Stimulated activated CD4-positive, alpha-beta T cell treated with anti-CD3 and anti-CD28 coated beads, Interleukin-4, amount 100 ng/mL, for 4 hours (primary cell): Measurements from ENCODE around the gene PGGHG.
"Not testable (repeated sequence)": the region's sequence is repeated elsewhere in the genome, so short reads cannot be mapped to it uniquely, and the experiment has no call there.

Experiments used
- DNase-seq, 2 experiments: peaks; one replicate each; pipeline ENCODE4 v3.0.0-alpha.2; 2020

The PGGHG gene

DNA sequence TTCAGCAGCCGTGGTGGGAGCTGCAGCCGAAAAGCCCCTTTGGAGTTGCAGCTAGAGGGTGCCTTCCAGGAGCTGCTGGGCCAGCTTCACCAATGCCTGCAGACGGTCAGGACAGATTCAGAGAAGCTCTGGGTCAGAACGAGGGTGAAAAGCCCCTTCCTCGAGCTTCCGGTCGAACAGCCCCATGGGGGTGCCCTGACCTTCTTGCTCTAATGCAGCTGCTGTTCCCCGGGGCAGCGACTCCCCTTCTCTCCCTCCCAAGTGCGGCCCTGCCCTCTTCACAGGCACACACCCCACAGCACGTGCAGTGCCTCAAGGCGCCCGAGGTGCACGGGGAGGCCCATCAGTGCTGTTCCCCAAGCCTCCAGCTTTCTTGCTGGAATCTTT is 41.4 kb downstream of the PGGHG start:
- DNase-seq: no peak

DNA sequence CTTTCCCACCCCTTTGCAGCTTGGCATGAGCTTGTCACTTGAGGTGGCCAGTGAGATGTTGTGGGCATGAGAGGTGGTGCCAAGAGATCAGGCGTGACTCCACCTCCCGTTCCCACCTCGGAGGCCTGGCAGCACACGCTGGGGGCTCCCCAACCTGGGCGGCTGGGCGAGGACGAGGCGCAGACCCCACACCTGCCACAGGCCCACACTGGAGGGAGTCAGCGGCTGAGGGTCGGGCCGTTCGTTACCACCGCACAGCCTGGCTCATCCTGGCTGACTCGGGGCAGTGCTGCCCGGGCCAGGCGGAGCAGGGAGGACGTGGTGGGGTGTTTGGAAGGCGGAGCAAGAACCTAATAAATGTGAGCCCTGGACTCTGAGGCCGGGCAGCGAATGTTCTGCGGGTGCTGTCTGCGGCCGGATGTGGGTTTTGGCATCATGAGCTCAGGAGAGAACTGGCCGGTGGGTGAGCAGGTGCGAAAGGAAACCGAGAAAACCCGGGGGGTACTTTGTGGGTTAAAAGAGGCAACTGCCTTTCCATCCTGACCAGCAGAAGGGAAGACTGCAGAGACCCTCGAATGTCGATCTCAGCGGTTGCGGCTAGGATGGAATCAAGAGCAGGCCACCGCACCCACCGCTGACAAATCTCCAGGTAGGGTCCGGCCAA is 41.9 kb downstream of the PGGHG start:
- DNase-seq: no peak

DNA sequence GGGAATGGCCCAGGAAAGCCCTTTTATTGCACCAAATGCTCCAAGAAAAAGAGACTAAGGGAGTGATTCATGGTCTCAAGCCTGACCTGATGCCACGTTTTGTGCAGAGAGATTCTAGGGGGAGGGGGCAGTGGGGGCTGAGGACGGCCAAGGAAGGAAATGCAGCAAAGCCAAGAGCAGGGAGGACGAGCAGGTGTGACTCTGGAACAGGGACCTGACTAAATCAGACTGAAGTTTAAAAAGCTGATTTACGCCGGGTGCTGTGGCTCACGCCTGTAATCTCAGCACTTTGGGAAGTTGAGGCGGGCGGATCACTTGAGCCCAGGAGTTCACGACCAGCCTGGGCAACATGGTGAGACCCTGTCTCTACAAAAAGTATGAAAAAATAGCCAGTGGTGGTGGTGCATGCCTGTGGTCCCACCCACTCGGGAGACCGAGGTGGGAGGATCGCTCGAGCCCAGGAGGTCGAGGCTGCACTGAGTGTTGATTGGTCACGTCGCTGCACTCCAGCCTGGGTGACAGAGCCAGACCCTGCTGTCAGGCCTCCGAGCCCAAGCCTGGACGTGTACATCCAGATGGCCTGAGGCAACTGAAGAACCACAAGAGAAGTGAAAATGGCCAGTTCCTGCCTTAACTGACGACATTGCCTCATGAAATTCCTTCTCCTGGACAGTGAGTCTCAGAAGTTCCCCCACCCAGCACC is 42.6 kb downstream of the PGGHG start:
- DNase-seq: no peak

DNA sequence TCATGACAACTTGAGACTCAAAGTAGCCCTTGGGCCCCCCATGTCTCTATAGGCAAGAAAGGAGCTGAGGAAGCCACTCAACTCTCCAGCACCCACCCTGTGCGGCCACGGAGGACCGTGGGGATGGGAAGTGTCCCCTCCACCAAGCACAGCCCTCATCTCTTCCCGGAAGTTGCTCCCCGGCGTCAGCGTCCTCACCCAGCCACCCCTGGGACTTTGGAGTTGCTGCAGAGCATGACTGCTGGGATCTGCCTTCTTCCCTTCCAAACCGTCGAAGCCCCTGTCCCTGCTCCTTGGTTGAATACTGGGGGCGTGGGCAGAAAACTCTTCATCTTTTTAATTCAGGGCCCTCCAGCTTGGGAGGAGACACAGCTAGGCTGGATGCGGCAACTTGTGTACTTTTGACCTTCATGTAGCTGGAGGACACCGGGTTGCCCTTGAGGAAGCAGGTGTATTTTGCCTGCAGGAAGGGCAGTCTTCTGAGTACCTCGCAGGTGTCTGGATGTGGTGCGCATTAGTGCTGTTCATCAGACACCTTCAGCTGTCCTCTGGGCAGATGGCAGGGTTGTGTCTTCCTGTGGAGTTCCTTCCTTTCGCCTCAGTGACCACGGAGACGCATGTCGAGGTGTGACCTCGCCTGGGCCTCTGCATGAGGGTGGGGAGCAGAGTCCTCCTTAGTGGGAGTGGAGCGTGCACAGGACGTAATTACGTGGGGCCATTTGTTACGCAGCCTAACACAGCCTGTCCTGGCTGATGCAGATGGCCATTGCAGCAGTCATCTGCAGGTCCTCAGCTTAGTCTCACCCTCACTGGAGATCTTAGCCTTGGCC is 43.9 kb downstream of the PGGHG start:
- DNase-seq: no peak

DNA sequence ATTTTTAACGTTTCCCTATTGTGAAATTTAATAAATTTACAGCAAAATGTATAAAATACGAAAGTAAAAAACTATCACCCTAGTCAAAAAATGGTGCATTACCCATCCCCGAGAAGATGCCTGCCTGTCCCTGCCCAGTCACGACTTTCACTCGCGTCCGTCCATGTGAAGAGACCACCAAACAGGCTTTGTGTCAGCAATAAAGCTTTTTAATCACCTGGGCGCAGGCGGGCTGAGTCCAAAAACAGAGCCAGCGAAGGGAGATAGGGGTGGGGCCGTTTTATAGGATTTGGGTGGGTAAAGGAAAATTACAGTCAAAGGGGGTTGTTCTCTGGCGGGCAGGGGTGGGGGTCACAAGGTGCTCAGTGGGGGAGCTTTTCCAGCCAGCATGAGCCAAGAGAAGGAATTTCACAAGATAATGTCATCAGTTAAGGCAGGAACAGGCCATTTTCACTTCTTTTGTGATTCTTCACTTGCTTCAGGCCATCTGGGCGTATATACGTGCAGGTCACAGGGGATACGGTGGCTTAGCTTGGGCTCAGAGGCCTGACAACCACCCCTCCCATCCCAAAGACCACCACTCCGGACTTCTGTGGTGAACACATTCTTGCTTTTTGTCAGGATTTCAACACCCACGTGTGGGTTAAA is 44.8 kb downstream of the PGGHG start:
- not testable (repeated sequence) for DNase-seq

DNA sequence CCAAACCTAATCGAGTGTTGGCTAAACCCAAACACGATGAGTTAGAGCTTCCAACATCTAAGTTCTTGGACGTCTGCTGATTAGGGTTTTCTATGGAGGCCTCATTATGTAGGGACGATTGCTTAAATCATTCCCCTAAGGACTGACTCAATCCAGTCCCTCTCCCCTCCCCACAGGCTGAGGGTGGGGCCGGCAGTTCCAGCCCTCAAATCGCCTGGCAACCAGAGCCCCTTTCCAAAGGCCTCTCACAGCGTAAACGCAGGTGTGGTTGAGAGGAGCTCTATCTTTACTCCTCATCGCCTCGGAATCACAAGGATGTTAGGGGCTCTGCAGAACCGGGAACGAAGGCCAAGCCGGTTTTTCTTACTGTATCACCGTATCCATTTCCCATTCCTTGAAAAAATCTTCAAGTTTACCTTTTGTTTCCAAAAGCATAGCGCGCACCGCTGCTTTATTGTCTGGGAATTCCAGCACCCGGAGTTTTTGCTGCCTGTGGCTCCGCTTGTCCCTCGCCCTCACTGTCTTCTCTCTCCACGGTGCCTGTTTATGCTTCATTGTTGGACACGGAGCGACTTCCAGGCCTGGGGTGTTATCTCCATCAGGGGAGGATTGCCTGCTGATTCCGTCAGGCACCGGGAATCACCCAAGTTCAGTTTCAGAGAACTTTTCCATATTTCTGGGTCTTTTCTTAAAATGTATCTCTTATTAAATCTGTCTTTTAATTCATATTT is 45.5 kb downstream of the PGGHG start:
- no peak for DNase-seq

DNA sequence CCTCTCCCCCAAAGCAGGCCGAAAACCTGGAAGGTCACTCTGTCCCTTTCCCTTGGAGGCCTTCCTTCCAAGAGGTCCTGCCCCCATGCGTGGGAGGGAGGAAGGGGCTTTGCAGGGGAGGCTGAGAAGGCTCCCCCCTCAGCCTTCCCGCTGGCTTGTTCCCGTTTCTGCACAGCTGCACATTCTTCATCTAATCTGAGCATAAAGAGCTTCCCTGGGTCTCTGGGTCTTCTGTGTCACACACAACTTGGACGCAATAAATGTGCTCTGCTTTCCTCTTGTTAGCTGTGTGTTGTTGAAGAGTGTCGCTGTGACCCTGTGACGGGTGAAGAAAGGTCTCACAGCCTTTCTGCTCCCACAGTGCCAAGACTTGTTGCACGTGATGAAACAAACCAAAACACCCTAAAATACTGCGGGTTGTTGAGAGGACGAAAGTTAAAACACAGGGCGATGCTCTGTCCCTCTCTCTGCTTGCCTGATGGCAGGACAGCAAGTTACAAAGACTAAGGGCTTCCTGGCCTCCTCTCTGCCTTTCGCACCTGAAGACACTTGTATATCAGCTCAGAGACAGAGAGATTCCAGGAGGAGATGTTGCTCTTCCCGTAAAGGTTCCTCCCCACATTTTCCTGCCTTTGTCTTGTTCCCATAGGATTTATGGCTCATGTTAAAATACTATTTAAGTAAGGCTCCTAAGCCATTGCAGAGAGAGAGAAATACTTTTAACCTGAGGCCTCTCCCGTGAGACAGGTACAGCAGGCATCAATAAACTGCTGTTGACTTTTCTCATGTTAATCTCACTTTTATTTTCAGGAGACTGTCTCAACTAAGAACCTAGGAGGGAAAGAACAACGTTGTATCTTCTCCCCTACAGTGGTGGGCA is 47.1 kb downstream of the PGGHG start:
- no peak for DNase-seq

DNA sequence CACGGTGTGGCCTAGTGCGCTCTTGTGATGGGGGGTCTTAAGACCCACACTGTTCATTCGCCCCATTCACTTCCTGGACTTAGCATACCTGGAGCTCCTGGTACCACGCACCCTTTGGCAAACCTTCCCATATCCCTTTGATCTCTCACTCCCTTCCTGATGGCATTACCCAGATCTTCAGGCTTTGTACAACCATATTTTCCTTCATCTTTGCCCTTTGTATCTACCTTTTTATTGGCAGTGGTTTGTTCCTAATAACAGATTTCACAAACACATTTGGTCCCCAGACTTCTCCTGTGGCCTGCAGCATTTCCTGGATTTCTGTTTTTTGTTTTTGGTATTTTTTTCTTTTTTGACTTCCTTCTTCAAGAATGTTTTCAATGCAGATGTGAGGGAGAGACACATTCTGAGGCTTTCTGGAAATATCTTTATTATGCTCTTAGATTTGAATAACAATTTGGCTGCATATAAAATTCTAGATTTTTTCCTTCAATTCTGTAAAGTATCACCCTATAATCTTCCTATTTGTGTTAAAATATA is 47.8 kb downstream of the PGGHG start:
- DNase-seq: no peak

DNA sequence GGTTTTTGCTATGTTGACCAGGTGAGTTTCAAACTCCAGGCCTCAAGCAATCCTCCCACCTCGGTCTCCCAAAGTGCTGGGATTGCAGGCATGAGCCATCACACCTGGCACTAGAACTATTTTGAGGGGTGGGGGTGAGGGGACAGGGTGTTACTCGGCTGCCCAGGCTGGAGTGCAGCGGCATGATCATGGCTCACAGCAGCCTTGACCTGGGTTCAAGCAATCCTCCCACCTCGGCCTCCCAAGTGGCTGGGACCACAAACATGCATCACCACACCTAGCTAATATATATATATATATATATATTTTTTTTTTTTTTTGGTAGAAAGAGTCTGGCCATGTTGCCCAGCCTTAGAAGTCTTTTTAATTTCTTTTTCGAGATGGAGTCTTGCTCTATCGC is 48.8 kb downstream of the PGGHG start:
- DNase-seq: no peak

DNA sequence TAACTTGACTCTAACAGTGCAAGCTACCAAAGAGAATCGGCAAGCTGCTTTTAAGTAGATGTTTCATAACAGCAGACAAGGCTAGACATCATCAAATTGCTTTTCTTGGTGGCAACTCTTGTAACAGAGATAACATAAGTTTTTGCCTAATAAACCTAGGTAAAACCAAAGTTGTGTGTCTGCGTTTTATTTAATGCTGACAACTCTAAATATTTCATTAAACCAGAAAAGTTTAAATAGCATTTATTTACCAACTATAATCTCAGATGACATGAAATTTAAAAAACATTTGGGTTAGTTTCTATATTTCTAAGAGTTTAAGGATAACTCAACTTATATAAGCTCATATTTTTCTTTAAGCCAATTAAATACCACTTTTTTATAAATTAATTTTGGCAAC is 51.0 kb downstream of the PGGHG start:
- DNase-seq: no peak

DNA sequence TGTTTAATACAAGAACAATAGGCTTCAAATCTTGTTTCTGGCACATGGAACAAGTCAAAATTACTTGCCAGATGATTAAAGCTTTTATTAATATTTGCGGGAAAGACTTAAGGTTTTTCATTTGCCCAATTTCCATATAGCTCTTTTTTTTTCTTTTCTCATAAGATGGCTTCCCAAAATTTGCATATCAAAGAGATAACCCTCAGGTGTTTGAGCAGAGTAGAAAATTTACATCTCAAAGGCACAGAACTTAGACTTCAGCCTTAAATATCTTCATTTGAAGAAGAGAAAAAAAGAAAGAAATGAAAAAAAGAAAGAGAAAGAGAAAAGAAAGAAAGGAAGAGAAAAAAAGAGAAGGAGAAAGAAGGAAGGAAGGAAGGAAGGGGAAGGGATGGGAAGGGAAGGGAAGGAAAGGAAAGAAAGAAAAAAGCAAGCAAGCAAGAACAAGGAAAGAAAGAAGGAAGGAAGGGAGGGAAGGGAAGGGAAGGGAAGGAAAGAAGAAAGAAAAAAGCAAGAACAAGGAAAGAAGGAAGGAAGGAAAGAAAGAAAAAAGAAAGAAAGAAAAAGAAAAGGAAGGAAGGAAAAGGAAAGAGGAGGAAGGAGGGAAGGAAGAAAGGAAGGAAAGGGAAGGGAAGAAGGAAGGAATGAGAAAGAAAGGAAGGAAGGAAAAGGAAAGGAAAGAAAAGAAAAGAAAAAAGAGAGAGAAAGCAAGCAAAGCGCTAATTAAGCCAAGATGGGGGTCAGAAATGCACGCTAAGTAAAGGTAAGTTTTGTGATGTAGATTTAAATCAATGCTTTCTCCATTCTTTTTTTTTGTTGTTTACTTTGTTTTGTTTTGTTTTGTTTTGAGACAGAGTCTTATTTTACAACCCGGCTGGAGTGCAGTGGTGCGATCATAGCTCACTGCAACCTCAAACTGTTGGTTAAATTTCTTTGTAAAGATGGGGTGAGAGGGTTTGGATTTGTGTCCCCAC is 51.9 kb downstream of the PGGHG start:
- no peak for DNase-seq

DNA sequence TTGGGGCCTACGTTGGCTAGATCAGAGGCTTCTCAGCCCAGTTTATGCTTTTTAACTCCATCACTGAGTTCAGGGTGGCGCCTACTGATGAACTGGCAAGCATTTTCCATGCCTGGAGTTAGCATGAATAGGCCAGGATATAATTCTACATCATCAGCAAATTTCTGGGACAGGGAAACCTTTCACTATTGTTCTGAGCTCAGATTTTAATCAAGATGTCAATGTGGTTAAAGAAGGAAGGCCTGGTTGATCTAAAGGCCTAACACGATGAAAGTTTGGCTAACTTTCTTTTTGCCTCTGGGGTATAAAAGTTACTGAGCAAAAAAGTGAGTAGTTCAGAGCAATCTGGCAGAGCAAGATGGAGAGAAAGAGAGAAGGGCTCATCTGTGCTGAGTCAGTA is 53.4 kb downstream of the PGGHG start:
- DNase-seq: no peak

DNA sequence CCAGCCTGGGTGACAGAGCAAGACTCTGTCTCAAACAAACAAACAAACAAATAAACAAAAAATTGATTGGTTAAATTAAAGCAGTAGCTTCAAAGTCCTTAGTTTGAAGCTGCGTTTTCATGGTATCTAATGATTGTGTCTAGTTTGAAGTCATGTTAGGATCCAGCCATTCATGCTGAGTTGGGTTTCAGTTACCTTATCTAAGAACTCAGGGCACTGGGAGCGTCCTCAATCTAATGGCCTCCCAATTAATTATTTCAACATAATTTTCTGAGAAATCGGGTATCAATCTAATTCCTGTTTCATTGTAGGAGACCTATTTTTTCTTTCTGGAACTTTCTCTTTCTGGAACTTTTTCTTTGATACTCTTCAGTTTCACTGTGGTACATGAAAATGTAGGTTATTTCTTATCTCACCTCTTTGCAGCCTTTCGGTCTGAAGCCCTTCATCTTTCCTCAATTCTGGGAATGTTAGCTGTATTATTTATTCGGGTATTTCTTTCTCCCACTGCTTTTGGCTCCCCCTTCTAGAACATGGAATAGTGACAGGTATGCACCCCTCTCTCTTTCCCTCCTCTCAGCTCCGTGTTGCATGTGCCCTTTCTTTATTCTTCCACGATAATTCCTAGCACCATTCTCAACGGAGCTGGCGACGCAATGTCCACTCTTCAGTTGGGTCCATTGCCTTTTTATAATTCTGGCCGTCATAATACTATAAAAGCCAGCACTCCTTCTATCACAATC is 56.1 kb downstream of the PGGHG start:
- DNase-seq: no peak
